HG03066 (cell line): ENCODE results near the gene SEC61B.
A peak's percentile ranks its signal among the peaks of the same experiment; 100 is the strongest.
"Not testable (repeated sequence)": the region's sequence is repeated elsewhere in the genome, so short reads cannot be mapped to it uniquely, and the experiment has no call there.

Experiments used
- ATAC-seq: cut with Tn5 transposase; IDR thresholded peaks from one replicate; pipeline ENCODE4 v1.9.1; 2021; ENCODE audit warnings: low read depth; ENCODE audit not compliant: unreplicated experiment

The SEC61B gene

DNA sequence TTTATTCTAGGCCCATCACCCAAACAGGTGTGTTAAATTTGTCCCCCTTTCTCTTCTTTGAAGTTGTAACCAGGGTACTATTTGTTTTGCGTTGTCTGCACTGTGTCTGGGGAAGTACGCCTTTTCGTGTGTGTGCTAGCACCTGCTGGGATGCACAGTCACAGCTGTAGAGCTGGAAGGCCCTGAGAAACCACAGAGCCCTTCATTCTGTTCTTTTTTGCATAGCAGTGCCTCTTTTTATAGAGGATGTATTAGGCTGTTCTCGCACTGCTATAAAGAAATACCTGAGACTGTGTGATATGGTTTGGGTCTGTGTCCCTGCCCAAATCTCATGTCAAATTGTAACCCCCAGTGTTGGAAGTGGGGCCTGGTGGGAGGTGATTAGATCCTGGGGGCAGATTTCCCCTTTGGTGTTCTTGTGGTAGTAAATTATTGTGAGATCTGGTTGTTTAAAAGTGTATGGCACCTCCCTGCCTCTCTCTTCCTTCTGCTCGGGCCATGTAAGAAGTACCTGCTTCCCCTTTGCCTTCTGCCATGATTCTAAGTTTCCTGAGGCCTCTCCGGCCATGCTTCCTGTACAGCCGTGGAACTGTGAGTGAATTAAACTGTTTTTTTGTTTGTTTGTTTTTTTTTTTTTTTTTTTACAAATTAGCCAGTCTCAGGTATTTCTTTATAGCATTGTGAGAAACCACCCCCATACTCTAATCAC lies 14.0 kb downstream of the SEC61B start:
- peak; percentile 95 for ATAC-seq

DNA sequence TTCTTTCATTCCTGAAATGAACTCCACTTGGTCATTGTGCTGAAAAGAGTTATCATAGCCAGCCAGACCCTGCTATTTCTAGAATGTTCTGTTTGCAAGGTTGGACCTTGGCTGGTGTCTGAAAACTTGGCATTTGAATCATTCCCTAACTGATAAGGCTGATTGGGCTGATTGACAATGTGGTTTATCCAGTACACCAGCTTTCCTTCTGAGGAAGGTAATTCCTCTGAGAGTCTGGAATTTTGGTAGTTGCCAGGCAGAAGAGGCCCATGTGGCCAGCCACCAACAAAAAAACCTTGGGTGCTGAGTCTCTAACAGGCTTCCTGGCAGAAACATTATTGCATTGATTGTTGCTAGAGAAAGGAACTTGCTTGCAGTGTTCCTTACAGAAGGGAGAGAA lies 15.3 kb downstream of the SEC61B start:
- ATAC-seq, result no peak

DNA sequence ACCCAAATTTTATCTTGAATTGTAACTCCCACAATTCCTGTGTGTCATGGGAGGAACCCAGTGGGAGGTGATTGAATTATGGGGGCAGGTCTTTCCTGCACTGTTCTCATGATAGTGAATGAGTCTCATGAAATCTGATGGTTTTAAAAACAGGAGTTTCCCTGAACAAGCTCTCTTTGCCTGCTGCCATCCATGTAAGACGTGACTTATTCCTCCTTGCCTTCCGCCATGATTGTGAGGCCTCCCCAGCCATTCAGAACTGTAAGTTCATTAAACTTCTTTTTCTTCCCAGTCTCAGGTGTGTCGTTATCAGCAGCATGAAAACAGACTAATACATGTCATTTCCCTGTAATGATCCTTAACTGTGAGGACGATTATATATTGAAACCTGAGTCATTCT lies 15.8 kb downstream of the SEC61B start:
- not testable (repeated sequence) for ATAC-seq

DNA sequence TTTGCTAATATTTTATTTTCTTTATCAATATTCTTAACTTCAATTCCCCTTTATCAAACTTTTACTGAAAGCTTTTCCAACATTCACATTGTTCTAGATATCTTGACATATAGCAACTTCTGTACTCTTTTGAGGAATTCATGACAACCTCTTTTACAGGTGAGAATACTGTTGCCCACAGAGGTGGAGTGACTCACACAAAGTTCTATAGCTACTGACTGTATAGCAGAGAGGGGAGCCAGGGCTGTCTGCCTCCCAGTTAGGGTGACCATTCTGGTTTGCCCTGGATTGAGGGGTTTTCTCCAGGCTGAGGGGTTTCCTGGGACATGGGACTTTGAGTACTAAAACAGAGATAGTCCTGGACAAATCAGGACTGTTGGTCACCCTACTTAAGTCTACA lies 16.2 kb downstream of the SEC61B start:
- ATAC-seq, result no peak

DNA sequence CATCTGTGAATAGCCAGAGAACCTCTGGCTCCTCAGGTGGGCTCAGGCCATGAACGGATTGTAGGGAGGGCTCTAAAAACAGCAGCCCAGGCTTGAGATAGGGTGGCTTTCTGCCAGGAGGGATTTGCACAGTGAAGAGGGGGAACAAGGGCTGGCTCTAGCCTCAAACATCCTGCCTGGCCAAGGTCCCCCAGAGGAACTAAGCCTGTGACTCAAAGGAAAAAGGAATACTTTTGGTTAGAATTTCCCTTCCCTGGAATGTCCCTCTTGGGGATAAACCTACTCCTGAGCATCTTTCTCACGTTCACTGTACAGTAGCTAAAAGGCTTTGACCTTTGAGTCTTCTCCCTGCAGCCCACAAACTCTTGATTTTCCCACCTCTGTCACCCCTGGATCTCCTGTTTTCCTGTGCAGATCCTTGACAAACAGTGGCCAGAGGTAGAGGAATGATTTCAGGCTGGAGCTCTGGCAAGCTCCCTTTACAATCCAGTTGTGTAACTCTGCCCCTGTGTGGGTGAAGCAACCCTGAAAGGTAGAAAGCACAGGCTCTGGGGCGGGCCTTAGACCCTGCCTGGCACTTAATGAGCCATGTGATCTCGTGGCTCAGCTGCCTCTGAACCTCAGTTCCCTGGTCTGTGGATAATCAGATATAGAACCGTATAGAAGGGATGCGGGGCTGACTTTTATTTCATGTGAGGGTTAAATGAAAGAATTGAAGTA lies 17.4 kb downstream of the SEC61B start:
- no peak for ATAC-seq

DNA sequence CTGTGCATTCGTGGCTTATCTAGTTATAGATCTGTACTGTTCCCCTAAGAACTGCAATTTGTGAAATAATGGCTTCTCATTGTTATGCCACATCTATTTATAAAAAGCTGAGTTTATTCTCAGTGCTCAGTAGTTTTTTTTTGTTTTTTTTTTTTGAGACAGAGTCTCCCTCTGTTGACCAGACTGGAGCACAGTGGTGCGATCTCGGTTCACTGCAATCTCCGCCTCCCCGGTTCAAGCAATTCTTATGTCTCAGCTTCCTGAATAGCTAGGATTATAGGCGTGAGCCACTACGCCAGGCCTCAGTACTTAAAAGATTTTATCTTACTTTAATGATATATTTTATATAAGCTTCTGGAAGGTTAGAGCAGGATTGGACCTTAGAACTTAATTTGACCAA lies 19.0 kb downstream of the SEC61B start:
- ATAC-seq, result no peak

DNA sequence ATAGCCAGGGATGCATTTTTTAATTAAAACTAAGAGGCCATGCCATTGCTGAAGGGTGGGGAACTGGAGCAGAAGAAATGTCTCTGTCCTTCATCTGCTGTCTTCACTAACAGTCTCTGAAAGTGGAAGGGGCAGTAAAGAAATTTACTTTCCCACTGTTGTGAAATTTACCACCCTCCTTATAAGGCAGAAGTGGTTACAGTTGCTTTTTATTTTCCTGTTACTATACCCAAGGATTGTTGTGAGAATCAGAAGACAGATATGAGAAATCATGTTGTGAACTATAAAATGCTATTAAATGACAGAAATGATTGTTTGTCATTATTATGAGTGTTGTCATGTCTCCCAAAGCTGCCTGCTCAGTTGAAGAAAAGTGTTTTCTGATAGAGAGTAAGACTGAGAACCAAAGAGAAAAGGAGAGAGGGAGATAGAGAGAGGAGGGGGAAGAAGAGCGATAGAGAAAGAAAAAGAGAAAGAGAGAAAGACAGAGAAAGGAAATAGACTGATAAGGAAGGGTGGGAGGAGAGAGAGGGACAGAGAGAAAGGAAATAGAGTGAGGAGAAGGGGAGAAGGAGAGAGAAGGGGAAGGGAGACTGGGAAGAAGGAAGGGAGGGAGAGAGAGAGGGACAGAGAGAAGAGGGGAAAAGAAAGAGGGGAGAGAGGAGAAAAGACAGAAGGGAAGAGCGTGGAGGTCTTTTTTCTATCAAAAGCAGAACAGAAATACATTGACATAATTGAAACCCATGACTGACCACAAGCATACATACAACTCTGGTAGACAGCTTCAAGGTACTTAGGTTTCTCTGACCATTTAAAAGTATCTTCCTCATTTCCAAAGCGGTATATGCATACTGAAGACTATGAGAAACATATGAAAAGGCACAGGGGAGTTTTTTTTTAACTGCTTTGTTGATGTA lies 22.5 kb downstream of the SEC61B start:
- ATAC-seq, result peak; percentile 92

DNA sequence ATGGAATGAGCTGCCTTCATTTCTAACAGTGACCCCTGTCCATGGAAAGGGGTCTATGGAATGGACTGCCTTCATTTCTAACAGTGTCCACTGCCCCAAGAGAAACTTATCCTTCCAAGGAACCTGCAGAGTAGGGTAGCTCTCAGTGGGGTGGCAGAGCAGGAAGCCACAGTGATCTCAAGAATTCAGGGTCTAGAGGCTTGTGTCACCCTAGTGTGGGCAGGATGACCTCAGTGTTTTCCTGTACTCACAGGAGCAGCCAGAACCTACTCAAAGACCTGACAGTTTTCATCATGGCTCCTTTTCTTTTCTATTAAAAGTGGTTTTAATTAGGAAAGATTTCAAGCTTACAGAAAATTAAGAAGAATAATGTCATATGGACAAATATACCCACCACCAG lies 27.5 kb downstream of the SEC61B start:
- ATAC-seq, result no peak

DNA sequence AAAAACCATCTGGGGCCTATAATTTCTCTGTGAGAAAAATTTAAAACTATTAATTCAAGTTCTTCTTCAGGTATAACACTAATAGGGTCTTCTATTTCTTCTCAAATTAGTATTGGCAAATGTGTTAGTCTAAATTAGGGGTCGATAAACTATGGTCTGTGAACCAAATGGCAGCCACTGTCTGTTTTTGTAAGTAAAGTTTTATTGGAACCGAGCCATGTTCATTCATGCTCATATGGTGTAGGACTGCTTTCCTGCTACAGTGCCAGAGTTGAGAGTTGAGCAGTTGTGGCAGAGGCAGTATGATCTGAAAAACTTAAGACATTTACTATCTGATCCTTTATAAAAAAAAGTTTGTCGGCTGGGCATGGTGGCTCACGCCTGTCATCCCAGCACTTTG lies 29.1 kb downstream of the SEC61B start:
- no peak for ATAC-seq

DNA sequence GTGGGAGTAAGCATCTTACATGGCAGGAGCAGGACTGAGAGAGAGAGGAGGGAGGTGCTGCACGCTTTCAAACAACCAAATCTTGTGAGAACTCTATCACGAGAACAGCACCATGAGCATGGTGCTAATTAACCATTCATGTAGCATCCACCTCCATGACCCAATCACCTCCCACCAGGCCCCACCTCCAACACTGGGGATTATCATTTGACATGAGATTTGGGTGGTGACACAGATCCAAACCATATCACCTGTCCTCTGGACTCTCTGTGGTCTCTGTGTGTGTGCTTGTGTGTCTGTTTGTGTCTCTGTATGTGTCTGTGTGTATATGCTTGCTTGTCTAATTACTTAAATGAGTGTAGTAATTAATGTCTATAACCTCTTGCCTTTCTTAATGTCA lies 31.1 kb downstream of the SEC61B start:
- ATAC-seq, result no peak

DNA sequence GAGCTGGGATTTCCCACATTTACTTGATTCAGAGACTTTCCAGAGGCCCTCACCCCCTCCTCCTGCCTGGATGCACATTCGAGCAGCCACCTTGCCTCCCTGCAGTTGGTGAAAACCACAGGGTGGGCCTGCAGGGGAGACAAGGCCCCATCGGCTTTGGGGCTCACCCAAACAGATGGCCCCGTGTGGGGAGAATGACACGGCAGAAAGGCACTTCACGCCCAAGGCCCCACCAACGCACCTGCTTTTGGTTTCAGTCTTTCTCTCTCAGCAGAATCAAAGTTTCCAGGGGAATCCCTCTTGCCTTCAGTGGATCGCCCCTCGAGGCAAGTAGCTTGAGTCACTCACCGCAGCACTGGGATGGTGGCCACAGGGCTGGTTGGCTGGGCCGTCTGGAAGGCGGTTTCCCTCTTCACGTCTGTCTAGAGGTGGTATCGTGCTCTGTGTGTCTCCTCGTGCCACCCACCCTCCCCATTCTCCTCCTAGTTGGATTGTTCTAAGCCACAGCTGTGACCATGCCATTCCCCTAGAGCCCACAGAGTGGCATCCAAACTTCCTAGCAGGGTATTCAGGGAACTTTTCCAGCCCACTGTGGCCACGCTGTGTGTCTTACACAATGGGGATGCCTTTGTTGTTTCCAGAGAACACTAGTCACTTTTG lies 31.8 kb downstream of the SEC61B start:
- ATAC-seq, result peak; percentile 88

DNA sequence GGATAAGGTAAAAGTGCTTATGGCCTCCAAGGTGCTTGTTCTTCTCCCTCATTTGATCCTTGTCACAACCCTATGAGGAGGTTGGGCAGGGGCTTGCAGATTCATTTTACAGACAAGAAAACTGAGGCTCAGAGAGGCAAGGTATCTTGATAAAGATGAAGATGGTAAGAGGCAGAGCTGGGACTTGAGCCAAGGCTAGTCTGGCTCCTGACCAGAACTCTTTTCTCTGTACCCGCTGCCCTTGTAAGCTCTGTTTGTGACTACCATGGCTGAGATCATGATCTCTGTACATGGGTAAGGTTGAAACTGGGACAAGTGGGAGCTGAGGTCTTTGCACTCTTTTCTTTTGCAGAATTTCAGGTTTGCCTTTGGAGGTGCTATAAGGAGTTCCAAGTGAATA lies 33.6 kb downstream of the SEC61B start:
- no peak for ATAC-seq

DNA sequence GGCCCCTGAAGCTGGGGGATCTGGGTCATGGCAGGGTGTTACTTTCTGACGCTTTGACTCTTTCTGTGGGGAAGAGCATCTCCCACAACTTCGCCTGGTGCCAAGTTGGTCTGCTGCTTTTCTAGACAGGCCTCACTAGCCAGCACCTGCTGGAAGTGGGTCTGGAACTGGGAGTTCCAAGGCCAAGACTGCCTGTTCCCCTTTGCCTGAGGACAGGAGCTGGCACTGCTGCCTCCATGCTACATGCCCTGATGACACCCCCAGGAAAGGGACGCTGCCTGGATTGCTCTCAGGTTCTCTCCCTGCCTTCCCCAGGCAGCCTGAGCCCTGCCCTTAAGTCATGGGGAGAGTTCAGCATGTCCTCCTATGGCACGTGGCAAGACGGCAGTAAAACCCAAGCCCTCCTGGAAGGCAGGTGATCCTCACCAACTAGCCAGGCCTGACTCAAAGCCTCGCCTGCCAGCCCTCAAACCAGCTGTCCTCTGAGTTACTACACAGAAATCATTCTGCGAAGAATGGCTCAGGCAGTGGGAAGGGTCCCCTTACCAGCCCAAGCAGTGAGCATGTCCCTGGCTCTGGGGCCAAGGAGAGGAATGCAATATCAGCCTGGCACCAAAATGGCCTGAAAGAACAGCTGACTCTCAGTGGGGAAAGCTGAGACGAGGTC lies 35.8 kb downstream of the SEC61B start:
- ATAC-seq, result no peak

DNA sequence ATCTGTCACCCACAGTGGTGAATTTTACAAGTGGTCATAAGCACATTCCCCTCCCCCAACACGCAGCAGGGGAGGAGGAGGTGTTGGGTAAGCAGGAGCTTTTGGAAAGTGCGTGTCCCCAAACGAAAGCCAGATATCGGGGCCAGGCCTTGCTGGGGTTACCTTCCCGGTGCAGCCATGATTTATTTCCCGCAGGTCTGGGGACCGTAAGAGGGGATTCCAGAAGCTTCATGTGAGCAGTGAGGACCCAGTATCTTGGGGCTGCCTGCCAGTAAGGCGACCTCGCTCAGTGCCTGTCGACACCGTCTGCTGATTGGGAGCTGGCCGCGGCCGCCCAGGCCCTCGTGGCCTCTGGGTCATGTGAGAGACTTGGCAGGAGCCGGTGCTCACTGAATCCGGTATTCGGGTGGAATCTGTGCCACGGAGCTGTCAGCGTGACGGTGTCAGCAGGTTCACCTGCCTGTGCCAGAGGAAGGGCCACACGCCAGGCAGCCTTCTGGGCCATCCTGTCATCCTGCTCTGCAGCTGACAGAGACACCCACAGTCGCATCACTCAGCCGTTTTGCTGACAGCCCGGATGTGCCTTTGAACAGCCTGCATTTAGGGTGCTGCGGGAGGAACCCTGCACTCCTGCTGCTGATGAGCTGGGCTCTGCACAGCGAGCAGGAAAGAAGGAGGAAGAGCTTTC lies 37.3 kb downstream of the SEC61B start:
- ATAC-seq, result peak; percentile 65

DNA sequence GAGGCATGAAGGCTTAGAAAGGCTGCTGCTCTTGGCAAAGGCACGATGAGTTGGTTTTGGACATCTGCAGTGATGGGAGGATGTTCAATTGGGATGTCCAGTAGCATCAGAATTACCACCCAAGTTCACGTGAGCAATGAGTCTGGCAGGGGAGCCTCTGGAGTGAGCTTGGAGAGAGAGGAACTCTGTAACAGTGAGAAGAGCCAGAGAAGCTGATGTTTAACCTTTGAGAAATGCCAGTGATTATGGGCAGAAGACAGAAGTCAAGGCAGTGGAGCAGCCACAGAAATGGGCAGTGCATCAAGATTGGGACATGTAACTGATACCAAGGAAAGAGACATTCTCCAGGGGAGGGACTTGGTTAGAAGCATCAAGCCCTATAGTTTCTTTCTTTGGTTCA lies 39.8 kb downstream of the SEC61B start:
- no peak for ATAC-seq

DNA sequence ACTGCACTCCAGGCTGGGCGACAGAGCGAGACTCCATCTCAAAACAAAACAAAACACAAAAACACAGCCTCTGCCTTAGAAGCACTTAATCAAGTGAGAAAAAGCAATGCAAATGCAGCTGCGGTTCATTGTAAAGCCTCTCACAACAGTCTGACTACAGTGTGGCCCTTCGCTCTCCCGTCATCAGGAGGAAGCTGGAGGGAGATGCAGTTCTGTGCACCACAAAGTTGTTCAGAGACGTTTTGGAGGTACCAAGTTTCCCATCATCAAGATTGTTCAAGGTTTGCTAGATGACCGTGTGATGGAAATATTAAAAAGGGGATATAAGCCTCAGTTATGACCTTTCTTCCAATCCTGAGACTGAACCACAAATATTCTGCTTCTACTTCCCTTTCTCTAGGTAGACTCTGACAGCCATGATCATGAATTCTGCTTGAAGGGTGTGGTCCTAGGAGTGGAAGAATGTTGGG lies 40.9 kb downstream of the SEC61B start:
- ATAC-seq, result peak; percentile 43

DNA sequence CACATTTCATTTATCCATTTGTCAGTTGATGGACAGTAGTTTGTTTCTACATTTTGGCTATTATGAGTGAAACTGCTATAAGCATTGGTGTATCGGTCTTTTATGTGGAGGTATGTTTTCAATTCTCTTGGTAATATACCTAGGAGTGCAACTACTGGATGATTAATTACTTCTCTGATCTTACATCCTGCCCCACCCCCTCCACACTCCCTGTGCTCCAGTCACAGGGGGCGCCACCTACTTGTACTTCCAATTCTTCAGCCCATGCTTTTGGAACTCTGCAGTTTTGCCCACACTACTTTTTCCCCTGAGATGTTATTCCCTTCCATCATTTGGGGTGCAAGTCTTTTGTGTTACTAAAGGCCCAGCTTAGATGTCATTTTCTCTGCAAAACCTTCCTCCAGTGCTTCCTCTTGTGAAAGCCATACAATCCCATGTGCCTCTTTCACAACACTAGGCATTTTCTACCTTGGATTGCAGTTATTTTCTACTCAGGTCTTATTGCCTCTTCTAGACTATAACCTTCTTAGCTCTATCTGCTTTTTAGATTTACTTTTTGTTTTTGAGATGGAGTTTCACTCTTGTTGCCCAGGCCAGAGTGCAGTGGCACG lies 42.1 kb downstream of the SEC61B start:
- ATAC-seq, result no peak

DNA sequence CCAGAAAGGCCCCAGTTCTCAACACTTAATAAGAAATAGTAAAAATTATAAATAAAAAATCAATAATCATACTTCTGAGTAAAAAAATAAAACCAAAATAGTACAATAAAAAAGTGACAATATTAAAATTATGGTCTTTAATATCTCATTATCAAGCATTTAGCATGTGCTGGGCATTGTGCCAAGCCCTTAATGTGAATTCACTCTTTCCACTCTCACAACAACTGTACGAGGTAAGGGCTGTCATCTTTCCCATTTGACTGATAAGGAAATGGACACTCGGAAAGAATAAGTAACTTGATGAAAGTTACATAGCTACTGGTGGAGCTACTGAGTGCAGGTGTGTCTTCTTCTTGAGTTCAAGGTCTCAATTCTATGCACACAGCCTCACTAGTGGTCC lies 43.6 kb downstream of the SEC61B start:
- no peak for ATAC-seq
